Activated gamma-delta T cell treated with Interleukin-2 at 50 U/mL for 16 hours (primary cell): ENCODE measurements around the gene MRPL42.

Source experiments
- DNase-seq: peaks from one replicate; pipeline ENCODE4 v3.0.0-alpha.2; 2020

The MRPL42 gene

DNA sequence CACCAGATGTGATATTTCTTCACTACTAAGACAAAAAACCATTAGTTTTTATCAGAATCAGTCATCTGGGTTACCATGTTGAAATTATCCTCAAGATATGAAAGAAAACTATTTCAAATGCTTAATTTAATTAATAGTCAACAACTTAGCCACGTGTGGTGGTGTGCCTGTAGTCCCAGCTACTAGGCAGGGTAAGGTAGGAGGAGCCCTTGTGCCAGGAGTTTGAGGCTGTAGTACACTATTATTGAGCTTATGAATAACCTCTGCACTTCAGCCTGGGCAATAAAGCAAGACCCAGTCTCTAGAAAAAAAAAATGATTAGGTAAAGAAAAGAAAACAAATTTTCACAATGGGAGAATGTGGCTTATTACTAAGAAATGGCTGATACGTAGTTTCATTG lies 33.4 kb downstream of the MRPL42 start:
- no peak for DNase-seq

DNA sequence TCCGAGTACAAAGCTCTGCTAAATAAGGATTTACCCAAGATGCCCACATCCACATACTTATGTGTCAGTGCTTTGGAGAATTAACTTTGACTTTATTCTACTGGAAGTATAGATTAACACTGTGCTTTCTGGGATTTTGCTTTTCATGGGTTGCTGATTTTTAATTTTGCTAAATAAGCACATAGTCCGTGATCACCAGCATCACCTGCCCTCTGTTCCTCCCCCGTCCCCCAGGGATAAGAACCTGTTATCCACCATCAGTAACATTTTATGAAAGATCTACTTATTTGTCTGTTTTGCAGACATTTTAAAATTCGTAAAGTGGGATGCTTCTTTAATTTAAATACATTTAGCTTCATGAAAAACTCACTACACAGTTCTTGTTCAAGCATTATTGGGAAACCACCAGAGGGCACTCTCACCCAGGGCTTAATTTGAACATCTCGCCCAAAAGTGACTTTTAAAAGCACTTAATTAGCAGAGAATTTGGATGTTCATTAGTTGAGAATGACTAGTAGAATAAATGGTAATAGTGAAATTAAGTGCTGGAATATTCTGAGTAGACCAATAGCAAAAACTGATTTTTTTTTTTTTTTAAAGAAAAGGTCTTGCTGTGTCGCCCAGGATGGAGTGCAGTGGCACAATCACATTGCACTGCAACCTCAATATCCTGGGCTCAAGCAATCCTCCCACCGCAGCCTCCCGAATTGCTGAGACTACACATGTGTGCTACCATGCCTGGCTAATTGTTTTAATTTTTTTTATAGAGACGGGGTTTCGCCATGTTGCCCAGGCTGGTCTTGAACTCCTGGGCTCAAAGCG lies 35.7 kb downstream of the MRPL42 start:
- peak; percentile 61 for DNase-seq

DNA sequence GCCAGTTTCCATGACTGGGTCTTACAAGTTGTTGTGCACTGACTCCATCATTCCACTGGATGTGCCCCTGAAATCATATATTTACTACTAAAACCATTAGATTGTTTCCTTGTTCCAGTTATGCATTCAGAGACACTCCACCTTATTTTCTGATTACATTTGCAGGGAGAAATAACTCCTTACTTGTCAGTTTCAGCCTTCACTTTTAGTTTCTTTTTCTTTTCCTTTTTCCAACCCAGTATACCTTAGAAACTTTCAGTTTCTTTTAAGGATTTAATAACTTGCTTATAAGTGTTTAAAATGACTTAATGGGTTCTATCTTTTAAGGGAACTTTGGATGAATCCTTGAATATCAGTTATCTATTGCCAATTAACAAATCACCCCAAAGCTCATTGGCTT lies 39.9 kb downstream of the MRPL42 start:
- no peak for DNase-seq

DNA sequence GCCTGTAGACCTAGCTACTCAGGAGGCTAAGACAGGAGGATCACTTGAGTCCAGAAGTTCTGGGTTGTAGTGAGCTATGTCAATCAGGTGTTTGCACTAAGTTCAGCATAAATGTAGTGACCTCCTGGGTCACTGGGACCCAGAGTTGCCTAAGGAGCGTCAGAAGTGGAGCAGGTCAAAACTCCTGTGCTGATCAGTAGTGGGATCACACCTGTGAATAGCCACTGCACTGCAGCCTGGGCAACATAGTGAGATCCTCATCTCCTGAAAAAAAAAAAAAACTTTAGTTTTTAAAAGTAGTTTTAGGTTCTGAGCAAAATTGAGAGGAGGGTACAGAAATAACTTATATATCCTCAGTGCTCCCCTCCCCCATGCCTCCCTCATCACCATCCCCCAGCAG lies 42.2 kb downstream of the MRPL42 start:
- DNase-seq, result no peak

DNA sequence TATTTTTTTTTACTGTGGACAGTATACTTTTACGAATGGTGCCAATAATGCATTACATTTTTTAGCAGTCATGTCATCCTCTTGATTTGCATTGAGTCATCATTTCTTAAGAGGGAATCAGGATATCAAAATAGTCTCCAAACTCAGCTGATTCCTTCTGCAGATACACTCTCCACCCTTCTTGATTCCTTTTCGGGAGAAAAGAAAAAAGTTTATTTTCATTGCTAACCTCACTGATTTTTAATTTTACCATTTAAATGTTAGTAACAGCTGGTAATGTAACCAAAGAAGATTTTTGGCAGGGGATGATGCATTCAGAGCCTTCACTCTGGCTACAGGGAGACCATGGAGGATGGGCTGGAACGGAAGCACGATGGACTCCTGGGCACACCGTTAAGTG lies 47.5 kb downstream of the MRPL42 start:
- DNase-seq, result no peak

DNA sequence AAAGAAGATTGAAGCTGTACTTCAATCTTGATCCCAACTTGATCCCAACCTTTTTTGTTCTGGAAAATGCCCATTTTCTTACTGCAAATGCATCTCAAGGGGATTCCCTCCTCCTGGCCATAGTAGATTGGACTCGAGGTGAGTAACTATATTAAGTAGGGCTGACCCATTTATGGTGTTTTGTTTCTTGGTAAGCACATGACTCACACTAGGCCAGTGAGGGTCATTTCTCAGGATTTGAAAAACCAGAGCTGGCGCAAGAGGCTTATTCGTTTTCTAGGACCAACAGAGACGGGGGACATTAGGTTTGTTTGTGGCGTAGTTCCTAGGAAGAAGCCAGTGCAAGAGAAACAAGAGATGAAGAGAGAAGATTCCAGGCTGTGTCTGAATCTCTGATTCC lies 51.4 kb downstream of the MRPL42 start:
- no peak for DNase-seq

DNA sequence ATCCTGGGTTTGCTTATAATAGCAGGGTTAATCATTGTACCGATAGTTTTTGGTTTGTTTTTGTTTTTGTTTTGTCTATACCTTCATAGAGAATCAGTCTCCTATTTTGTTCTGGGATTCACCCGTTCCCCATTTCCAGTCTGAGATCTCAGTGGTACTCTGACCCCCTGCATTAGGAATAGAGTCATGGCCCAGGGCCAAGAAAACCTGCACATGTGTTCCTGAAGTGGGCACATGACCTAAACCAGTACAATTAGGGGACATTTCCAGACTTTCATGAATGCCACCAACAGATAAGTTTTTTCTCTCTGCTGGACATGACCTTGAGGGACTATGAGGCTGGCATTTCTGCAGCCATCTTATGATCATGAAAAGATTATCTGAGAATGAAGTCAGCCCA lies 52.5 kb downstream of the MRPL42 start:
- DNase-seq, result no peak

DNA sequence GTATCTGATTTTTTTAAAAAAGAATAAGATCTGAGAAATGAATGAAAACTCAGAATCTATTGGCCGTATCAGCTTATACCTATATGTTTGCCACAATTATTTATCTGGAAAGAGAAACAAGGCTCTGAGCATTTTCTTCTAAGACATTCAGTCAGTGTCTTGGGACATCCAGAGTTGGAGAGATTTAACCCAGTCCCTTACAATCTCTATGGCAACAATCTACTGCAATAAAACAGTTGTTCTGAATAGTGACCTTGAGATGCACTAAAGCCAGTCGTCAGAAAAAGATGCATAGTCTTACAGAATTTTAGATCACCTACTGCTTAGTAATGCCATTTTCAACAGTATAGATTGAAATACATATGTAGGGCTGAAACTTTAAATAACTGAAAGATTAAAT lies 53.1 kb downstream of the MRPL42 start:
- DNase-seq, result no peak

DNA sequence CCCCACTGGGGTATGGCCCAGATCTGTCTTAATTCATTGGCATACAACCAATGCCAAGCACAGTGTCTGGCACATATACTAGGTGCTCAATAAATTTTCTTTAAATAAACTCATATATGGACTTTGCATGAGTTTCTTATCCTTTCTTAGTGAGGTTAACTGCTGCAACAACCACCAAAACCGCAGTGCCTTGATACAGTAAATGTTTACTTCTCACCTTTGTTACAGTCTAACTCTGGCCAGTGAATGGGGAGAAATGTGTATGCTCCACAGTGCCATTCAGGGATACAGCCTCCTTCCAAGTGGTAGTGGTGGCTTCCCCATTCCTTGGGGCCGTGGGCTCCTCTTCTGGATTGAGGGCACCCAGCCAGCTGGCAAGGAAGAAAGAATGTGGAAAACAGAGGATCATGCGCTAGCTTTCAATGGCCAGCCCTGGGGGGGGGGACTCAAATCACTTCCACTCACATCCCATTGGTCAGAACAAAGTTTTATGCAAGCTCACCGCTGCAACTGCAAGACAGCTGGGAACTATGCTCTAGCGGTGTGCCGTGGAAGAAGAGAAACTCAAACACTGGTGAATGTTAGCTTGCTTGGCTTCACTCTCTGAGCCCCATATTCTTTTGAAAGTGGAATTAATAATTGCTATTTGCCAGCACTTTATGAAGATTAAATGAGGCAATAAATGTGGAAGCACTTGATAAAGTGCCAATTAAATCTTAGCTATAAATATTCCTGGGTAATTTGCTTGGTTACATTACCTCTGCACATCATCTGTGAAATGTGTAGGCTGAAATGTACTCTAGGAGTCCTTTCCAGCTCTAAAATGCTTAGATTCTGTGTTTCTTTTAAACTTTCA lies 54.1 kb downstream of the MRPL42 start:
- DNase-seq, result no peak

DNA sequence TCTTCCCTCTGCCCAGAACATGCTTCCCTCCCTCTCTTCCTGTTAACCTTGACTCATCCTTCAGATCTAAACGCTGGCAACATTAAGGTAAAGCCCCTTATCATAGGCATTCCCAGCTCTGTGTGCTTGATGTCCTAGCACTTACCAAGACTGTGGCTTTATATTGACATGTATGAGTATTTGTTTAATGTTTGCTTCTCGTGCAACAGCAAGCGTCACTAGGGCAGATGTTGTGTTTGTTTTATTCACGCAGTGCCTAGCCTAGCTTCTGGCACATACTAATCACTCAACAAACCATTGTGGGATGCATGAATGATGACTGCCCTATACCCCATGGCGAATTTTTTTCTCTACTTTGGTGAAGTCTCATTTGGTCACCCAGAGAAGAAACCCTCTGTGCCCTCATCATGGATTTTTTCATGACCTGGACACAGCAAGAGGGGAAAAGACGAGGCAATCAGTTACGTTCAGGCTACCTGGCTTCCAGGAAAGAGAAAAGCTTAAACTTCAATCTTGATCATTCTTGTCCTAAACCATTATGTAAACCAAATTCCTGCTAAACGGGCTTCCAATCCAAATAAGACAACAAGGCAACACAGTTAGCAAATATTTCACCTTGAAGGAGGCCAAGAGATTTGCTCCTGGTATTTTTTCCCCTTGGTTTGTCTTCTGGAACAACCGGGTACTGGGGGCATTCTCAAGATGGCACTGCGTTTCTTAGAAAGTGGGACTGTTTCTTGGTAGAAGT lies 57.2 kb downstream of the MRPL42 start:
- no peak for DNase-seq

DNA sequence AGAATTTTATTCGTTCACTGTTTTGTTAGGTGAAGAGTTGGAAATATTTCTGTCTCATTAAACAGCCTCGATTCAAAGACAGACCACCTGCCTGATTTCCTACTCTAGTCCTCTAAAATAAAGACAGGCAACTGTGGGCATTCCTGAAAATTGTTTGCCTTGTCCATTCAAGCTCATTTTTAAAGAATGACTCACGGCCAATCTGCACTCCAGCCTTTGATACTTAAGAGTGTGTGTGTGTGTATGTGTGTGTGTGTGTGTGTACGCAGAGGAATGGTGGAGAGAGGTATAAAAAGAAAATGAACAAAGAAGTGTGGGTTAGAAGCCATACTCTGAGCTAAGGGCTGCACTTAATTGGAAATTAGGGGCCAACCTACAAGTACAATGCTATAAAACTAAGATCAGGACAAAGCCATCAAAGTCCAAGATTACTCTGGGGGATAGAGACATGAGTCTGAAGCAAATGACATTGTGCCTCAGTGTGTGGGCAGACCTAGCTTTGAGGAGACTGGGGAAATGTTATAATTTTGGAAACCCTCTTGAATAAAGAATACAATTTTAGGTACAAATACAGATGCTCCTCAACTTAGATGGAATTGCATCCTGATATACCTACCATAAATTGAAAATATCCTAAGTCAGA lies 59.6 kb downstream of the MRPL42 start:
- DNase-seq, result no peak

DNA sequence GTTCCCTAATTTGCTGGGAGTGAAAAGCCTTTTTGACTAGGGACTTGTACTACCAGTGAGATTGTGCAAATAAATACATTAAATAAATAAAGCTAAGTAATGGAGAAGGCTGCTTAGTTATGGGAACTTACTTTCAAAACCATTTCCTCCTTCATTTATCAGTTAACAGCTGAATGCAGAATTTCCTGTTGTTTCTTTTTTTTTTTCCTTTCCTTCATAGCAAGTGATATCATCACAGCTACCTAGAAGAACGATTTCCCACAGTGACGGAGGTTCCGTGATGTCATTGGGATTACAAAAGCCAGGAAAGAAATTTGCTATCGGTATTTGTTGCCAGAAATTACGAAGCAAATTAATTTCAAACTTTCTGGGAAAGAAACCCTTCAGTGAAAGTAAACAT lies 63.0 kb downstream of the MRPL42 start:
- no peak for DNase-seq

DNA sequence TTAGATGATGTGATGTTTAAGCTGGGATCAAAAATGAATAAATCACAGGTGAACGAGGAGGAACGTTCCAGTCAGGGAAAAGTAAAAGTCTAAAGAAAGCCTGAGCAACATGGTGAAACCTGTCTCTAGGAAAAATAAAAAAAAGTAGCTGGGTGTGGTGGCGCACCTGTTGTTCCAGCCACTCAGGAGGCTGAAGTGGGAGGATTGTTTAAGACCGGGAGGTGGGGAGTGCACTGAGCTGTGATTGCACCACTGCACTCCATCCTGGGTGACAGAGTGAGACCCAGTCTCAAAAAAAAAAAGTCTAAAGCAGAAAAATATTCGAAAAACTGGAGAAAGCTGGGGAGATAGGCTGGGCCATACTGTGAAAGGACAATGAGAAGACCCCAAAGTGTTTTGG lies 66.0 kb downstream of the MRPL42 start:
- no peak for DNase-seq

DNA sequence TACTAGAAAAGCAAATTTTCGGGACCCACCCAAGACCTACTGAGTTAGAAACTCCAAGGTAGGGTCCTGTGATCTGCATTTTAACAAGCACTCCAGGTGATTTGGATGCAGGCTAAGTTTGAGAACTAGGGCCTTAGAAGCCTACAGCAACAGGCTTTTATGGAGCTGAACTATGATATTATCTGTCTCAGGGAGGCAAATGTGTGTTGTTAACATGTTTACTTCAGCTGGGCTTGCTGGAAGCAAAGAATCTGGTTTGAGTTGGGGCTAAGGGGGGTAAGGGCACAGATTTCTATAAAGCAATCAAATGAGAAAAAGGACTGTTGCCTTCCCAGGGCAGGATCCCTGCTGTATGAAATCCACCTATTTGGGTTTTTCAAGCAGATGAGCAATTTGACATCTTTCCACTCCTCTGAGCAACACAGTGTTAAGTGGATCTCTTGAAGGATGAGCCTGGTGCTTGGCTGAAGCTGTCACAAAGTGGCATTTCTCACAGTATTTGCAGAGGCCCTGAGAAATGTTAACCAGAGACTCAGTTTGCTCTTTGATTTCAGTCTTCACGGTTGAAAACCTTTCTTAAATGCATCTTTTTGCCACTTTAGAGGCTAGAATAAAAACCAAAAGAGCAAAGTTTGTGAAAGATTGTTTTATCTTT lies 68.9 kb downstream of the MRPL42 start:
- DNase-seq, result no peak

DNA sequence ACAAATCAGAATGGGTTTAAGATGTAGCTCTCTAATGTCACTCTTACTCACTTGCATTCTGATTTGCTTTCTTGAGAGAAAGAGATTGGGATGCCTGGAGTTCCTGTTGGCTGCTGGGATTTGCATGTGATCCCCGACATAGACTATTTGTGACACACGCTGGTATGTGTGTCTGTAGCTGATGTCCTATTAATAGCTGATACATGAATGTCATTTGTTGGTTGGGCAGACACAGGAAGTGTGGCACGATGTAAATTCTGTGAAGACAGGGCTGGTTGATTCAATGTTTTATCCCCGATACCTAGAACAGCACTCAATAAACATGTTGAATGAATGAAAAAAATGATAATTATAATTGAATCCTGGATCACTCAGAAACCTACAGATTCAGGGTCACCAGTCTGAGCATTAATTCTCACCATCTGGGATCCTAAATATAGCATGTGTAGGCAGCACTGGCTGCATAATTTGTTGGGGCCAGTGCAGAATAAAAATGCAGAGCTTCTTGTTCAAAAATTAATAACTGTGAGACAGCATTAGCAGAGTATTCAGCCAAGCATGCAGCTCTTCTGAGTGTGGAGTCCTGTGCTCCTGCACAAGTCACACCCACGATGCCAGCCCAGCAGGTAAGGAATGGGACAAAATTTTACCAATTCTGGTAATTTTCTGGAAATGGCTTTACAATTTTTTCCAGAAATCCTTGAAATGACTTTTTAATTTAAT lies 69.6 kb downstream of the MRPL42 start:
- DNase-seq, result no peak

DNA sequence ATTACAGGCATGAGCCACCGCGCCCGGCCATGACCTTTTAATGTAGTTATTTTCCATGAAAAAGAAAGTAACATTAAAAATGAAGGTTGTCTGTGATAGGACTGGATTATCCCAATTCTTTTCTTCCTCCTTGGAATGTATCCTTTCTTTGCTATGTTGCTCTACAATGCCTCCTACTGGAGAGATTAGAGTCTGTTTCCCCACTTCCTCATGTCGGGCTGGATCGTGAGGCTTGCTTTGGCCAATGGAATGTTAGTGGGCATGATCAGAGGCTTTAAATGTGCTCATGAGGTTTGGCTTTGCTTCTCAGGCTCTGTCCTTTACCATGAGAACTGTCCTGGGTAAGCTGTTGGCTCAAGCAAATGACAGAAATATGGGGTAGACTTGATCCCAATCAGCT lies 70.5 kb downstream of the MRPL42 start:
- no peak for DNase-seq

DNA sequence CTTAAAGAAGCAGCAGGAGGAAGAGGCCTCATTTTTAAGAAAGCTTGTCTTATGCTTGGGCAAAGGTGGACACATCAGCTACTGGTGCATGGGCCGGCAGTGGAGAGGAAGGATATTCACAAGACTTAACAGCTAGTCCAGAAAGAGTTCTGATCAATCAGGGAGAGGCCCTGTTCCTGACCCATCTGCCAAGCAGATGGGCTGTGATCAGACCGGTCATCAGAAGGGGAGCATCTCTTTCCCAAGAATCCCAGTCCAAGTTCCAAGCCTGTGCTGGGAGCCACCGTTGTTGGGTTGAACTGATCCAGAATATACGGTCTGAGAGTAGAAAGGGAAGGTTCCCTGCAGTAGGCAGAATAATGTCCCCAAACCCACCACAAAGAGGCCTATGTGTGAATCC lies 72.5 kb downstream of the MRPL42 start:
- no peak for DNase-seq

DNA sequence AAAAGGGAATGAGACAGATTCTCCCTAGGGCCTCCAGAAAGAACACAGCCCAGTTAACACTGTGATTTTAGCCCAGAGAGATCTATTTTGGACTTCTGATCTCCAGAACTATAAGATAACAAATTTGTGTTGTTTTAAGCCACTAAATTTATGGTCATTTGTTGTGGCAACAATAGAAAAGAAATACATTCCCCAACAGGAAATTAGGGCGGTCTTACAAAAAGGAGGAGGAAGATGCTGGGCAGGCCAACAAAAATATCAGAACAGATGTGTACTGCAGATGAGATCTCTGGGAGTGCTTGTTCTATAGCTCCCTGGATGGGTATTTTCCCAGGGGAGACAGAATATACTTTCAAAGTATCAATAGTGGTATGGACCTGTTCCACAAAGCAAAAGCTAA lies 73.2 kb downstream of the MRPL42 start:
- DNase-seq, result no peak

DNA sequence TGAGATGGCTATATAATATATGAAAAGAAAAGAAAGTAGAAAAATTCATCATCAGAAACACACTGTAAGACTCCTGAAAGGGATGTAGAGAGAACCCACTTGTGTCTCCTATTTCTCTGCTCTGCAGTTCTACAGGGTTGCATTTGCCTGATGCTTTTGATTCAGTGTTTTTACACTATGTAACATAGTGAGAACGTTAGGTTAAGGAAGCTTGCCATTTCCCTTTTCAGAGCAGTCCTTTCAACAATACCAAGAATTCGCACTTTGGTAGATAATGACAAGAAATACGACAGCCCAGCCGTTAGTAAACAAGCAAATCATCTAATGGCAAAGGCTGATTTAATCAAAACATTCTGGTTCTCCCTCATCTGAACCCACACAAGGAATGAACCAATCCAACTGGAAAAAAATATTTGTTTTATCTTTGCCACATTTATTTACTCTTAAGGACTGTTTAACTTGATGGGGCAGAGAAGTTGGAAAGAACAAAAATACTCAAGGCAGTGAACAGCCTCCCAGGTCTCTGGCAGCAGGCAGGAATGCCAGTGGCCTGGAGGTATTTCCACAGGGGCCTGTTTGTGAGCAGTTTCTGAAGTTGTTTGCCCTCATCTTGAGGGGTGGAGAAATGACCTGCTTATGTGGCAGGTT lies 74.4 kb downstream of the MRPL42 start:
- DNase-seq, result no peak

DNA sequence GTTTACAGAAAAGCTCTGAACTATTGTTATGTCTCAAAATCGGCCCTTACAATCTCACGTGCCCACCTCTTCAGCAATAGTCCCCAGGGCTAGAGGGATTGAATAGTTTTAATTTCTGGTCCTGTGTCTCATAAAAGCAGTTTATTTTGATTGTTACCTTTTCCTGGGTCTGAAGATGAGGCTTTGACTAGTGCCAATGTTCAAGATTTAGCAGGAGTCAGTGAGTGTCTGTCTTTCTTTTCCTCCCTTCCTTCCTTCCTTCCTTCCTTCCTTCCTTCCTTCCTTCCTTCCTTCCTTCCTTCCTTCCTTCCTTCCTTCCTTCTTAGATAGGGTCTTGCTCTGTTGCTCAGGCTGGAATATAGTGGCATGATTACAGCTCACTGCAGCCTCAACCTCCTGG lies 80.5 kb downstream of the MRPL42 start:
- DNase-seq, result no peak

DNA sequence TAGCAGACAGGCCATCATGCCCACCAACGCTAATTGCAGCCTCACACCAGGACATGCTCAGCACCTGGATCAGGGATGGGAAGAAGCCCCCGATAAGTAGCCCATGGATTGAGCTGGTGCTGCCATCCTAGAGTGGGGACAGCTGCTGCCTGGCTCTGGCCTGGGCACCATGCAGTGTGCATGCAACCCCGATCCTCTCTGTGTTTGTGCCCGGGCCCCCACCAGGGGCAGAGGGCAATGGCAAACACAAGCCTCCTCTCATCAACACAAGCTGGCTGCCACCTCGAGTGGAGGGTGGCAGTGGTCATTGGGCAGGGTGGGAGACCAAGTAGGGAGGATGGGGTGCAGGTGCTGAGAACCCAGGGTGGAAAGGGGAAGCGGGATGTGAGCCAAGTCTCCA lies 81.9 kb downstream of the MRPL42 start:
- no peak for DNase-seq
